IMR-90 (cell line): ENCODE results near the gene FANCD2OS. TPM values are rescaled to one million over a fixed set of nuclear protein-coding genes. Genes with fewer than 3 reads are reported as not detected.

ENCODE experiments used
- ATAC-seq: fragments of 200-7000 bp; cut with Tn5 transposase; 2 replicates; pipeline ENCODE4 v1.9.1; 2020; ENCODE audit warnings: low read depth, mild to moderate bottlenecking, moderate library complexity
- BruUV-seq: library from RNA; stranded (reverse); fragments of 400-500 nt; replicated peaks from 2 replicates; lab custom pipeline; 2021; lab: Mats Ljungman, UMichigan
- CTCF ChIA-PET: fragments of 300-600 bp; formaldehyde crosslinking; extraction: SDS; loops from one replicate; lab custom pipeline; 2021; ENCODE audit warnings: antibody characterized with exemption; lab: Yijun Ruan, JAX
- POLR2A ChIA-PET: fragments of 300-600 bp; sonication (Branson Sonifier 250); formaldehyde crosslinking; loops from one replicate; lab custom pipeline; 2022; ENCODE audit warnings: antibody characterized with exemption; ENCODE audit not compliant: unreplicated experiment; lab: Charles Lee
- DNase-seq: peaks from one replicate; pipeline ENCODE4 v3.0.0; 2013
- H2AFZ ChIP-seq: replicated peaks from 2 replicates; pipeline ENCODE3; 2013; ENCODE audit warnings: low read length, mild to moderate bottlenecking; ENCODE audit not compliant: poor library complexity
- H2AK5ac ChIP-seq: 2 replicates; pipeline ENCODE4 v1.6.1; 2013; ENCODE audit warnings: low read depth, low read length, inconsistent platforms
- H2AK9ac ChIP-seq: replicated peaks from 2 replicates; pipeline ENCODE3; 2013; ENCODE audit warnings: mild to moderate bottlenecking, low read depth, low read length, moderate library complexity; ENCODE audit not compliant: poor library complexity
- H2BK120ac ChIP-seq: 2 replicates; pipeline ENCODE4 v1.6.1; 2013; ENCODE audit warnings: low read depth, low read length, inconsistent platforms
- H2BK15ac ChIP-seq: 3 replicates; pipeline ENCODE4 v1.6.1; 2013; ENCODE audit warnings: low read depth, low read length, inconsistent platforms
- H2BK20ac ChIP-seq: 2 replicates; pipeline ENCODE4 v1.6.1; 2013; ENCODE audit warnings: low read depth, mild to moderate bottlenecking, inconsistent platforms, low read length, moderate library complexity
- H2BK5ac ChIP-seq: 2 replicates; pipeline ENCODE4 v1.6.1; 2013; ENCODE audit warnings: mild to moderate bottlenecking, low read depth, low read length, inconsistent platforms; ENCODE audit not compliant: poor library complexity, severe bottlenecking
- H3K14ac ChIP-seq: replicated peaks from 2 replicates; pipeline ENCODE4 v1.6.1; 2013; ENCODE audit warnings: low read depth, low read length, inconsistent platforms
- H3K18ac ChIP-seq: 2 replicates; pipeline ENCODE4 v1.6.1; 2013; ENCODE audit warnings: low read depth, low read length, control low read depth
- H3K23ac ChIP-seq: 2 replicates; pipeline ENCODE4 v1.6.1; 2013; ENCODE audit warnings: low read depth, low read length, inconsistent platforms
- H3K27ac ChIP-seq: 2 replicates; pipeline ENCODE4 v1.5.1; 2013; ENCODE audit warnings: mild to moderate bottlenecking, control low read depth, low read length; ENCODE audit not compliant: insufficient read depth
- H3K27me3 ChIP-seq: 2 replicates; pipeline ENCODE4 v1.6.1; 2013; ENCODE audit warnings: low read length; ENCODE audit not compliant: control insufficient read depth, insufficient read depth
- H3K36me3 ChIP-seq: 2 replicates; pipeline ENCODE4 v1.6.1; 2013; ENCODE audit warnings: low read length, mixed read lengths; ENCODE audit not compliant: control insufficient read depth, insufficient read depth
- H3K4ac ChIP-seq: 2 replicates; pipeline ENCODE4 v1.6.1; 2013; ENCODE audit warnings: low read depth, low read length, inconsistent platforms
- H3K4me1 ChIP-seq: 2 replicates; pipeline ENCODE4 v1.6.1; 2013; ENCODE audit warnings: low read length, mixed read lengths; ENCODE audit not compliant: control insufficient read depth, insufficient read depth
- H3K4me2 ChIP-seq: 2 replicates; pipeline ENCODE4 v1.6.1; 2013; ENCODE audit warnings: low read depth, mild to moderate bottlenecking, control low read depth, low read length, moderate library complexity
- H3K4me3 ChIP-seq: 2 replicates; pipeline ENCODE4 v1.5.1; 2013; ENCODE audit warnings: low read depth, mild to moderate bottlenecking, control low read depth, low read length, moderate library complexity; ENCODE audit not compliant: insufficient read depth
- H3K56ac ChIP-seq: 2 replicates; pipeline ENCODE4 v1.6.1; 2013; ENCODE audit warnings: low read length, inconsistent platforms; ENCODE audit not compliant: insufficient read depth; ENCODE audit errors: extremely low read depth
- H3K79me1 ChIP-seq, 2 experiments: 2 replicates each; pipeline ENCODE4 v1.6.1; 2013; ENCODE audit warnings: low read length in 2 of 2, inconsistent platforms in 1 of 2, low read depth in 1 of 2
- H3K9ac ChIP-seq: 2 replicates; pipeline ENCODE4 v1.6.1; 2013; ENCODE audit warnings: low read depth, low read length, control low read depth
- H3K9me1 ChIP-seq: 2 replicates; pipeline ENCODE4 v1.6.1; 2013; ENCODE audit warnings: low read length, inconsistent platforms; ENCODE audit not compliant: insufficient read depth
- H3K9me3 ChIP-seq: 2 replicates; pipeline ENCODE4 v1.6.1; 2013; ENCODE audit warnings: low read length; ENCODE audit not compliant: control insufficient read depth, insufficient read depth
- H4K20me1 ChIP-seq: 2 replicates; pipeline ENCODE4 v1.6.1; 2013; ENCODE audit warnings: low read length, inconsistent platforms; ENCODE audit not compliant: insufficient read depth
- H4K5ac ChIP-seq: 2 replicates; pipeline ENCODE4 v1.6.1; 2013; ENCODE audit warnings: mild to moderate bottlenecking, low read depth, low read length, control low read depth
- H4K8ac ChIP-seq, 2 experiments: 2 replicates each; pipeline ENCODE4 v1.6.1; 2013; ENCODE audit warnings: low read depth in 2 of 2, low read length in 2 of 2, control low read depth in 1 of 2, inconsistent platforms in 1 of 2
- H4K91ac ChIP-seq: 2 replicates; pipeline ENCODE4 v1.6.1; 2013; ENCODE audit warnings: low read depth, low read length, inconsistent platforms; ENCODE audit not compliant: insufficient read depth
- BHLHE40 ChIP-seq: fragments of 150-350 bp; IDR thresholded peaks from 2 replicates; pipeline ENCODE4 v1.6.1; 2016; ENCODE audit warnings: mild to moderate bottlenecking, low read depth, low read length
- ELK1 ChIP-seq: fragments of 150-350 bp; IDR thresholded peaks from 2 replicates; pipeline ENCODE4 v1.6.1; 2016; ENCODE audit warnings: low read depth, mild to moderate bottlenecking, low read length, moderate library complexity, borderline replicate concordance
- MAFK ChIP-seq: IDR thresholded peaks from 2 replicates; pipeline ENCODE4 v1.6.1; 2012; ENCODE audit warnings: low read depth, low read length, improper control_type of control experiment
- MAZ ChIP-seq: IDR thresholded peaks from 2 replicates; pipeline ENCODE4 v1.6.1; 2012; ENCODE audit warnings: low read depth, mild to moderate bottlenecking, low read length, improper control_type of control experiment, moderate library complexity, borderline replicate concordance
- MXI1 ChIP-seq: IDR thresholded peaks from 2 replicates; pipeline ENCODE4 v1.6.1; 2012; ENCODE audit warnings: low read depth, mild to moderate bottlenecking, low read length, moderate library complexity, borderline replicate concordance
- POLR2A ChIP-seq: IDR thresholded peaks from 2 replicates; pipeline ENCODE4 v1.6.1; 2012; ENCODE audit warnings: mild to moderate bottlenecking, low read depth, low read length
- RAD21 ChIP-seq: IDR thresholded peaks from 2 replicates; pipeline ENCODE4 v1.6.1; 2012; ENCODE audit warnings: low read length, improper control_type of control experiment
- RFX5 ChIP-seq: IDR thresholded peaks from 2 replicates; pipeline ENCODE4 v1.8.0; 2012; ENCODE audit warnings: low read depth, mild to moderate bottlenecking, low read length, moderate library complexity
- WGBS, 2 experiments: methylation state at CpG; one replicate each; pipeline versions ENCODE4 v1.1.5 to v1.1.7; 2013; ENCODE audit warnings: missing lambda C conversion rate in 2 of 2; ENCODE audit not compliant: insufficient read length in 1 of 2; ENCODE audit errors: extremely low coverage in 2 of 2; 5-methylcytosine and 5-hydroxymethylcytosine counted together
- dilution Hi-C: fragments of 300-500 bp; cut with HindIII; formaldehyde crosslinking; loops from one replicate; pipeline ENCODE4 v1.14.3; 2018; ENCODE audit warnings: low sequenced_read_pairs; ENCODE audit not compliant: unreplicated experiment
- in situ Hi-C: fragments of 300-500 bp; cut with MboI; formaldehyde crosslinking; loops from 3 replicates; pipeline ENCODE4 v1.14.3; 2019; ENCODE audit warnings: low sequenced_read_pairs, inconsistent platforms, mixed read lengths
- intact Hi-C: fragments of 100-400 bp; cut with micrococcal nuclease; formaldehyde crosslinking; loops from 2 replicates; pipeline ENCODE4 v1.10.0; 2022
- polyA plus RNA-seq, 3 experiments: library from polyadenylated mRNA; depleted of rRNA; stranded (reverse); fragments of >200 nt; gene quantifications; 2 replicates each; pipeline ENCODE4 v1.2.3, GENCODE V29; 2012; ENCODE audit warnings: low replicate concordance in 1 of 3
- total RNA-seq: library from RNA; depleted of rRNA; stranded (reverse); fragments of >200 nt; gene quantifications from 2 replicates; pipeline ENCODE4 v1.2.3, GENCODE V29; 2012

Gene FANCD2OS
- total and polyA plus RNA-seq, 2 of the 4 experiments (the other 2 are of a cell fraction), result not detected

GRCh38 chr3:10155658-10156057, 47.6 kb upstream of the FANCD2OS start:
- Histone ChIP-seq H3K79me1 (no peaks in the 10 kb centered on the region), H3K14ac (no peak overlapping the region), H3K9me1 (no peaks in the 10 kb centered on the region), H2AK5ac (no peak overlapping the region), H3K4me2 (no peak overlapping the region), H3K4me1 (no peaks in the 10 kb centered on the region), H4K8ac (no peak overlapping the region), H2AFZ (no peak overlapping the region), H3K36me3 (peaks cover 17% of the 10 kb centered on the region), H2BK20ac (no peak overlapping the region), H4K5ac (no peak overlapping the region), H2BK5ac (no peak overlapping the region), H3K27me3 (no peaks in the 10 kb centered on the region), H3K4ac (no peak overlapping the region), H3K56ac (no peak overlapping the region), H4K91ac (no peak overlapping the region), H2AK9ac (no peak overlapping the region), H2BK15ac (no peak overlapping the region), H3K18ac (no peak overlapping the region), H3K23ac (no peak overlapping the region), H3K9me3 (no peaks in the 10 kb centered on the region), H4K20me1 (no peaks in the 10 kb centered on the region), H3K27ac (no peak overlapping the region), H2BK120ac (no peak overlapping the region), H3K9ac (no peak overlapping the region), H3K4me3 (no peak overlapping the region)
- no peak for TF ChIP-seq MAZ
- TF ChIP-seq ELK1, result no peak
- no peak for TF ChIP-seq RAD21
- no peak for TF ChIP-seq MAFK
- TF ChIP-seq POLR2A, result no peak
- TF ChIP-seq RFX5, result no peak
- TF ChIP-seq MXI1, result no peak
- TF ChIP-seq BHLHE40, result no peak
- no CpG with 5 or more reads among the region's 4 CpGs for WGBS, 2 experiments
- BruUV-seq, result no TSS peak
- dilution Hi-C loops, result no loop called here
- DNase-seq (no peak), ATAC-seq (no peak)
- intact Hi-C loops, result no loop called here
- CTCF ChIA-PET, result no interaction called here
- POLR2A ChIA-PET, result no interaction called here
- in situ Hi-C loops, result no loop called here
